GM12878 (cell line): ENCODE measurements around the gene IQCH.

Experiments
- ATF7 ChIP-seq: fragments of 450-650 bp; IDR thresholded peaks from 2 replicates; pipeline ENCODE4 v1.6.1; 2016; ENCODE audit warnings: low read depth, mild to moderate bottlenecking
- CHD4 ChIP-seq: fragments of 200-600 bp; sonication (generic); IDR thresholded peaks from 2 replicates; pipeline ENCODE4 v1.6.1; 2016; ENCODE audit warnings: mild to moderate bottlenecking
- FOXK2 ChIP-seq: fragments of 450-650 bp; IDR thresholded peaks from 2 replicates; pipeline ENCODE4 v1.6.1; 2017; ENCODE audit warnings: mild to moderate bottlenecking, moderate library complexity
- NR2C2 ChIP-seq: IDR thresholded peaks from 2 replicates; pipeline ENCODE4 v1.6.1; 2011; ENCODE audit warnings: borderline replicate concordance, low read depth; ENCODE audit not compliant: control insufficient read depth, insufficient read length
- RAD21 ChIP-seq: IDR thresholded peaks from 2 replicates; pipeline ENCODE4 v1.6.1; 2011; ENCODE audit warnings: mild to moderate bottlenecking, low read depth, low read length, moderate library complexity; ENCODE audit not compliant: insufficient read depth
- SP1 ChIP-seq: IDR thresholded peaks from one replicate; pipeline ENCODE4 v1.6.1; 2011; ENCODE audit warnings: low read depth, low read length
- TF ChIP-seq, protein P1 (sequence below), 3 experiments: IDR thresholded peaks in 2 of 3; conservative IDR thresholded peaks in 1 of 3; 2 replicates each; pipeline ENCODE4 v1.5.1; 2011; ENCODE audit warnings: low read depth in 3 of 3, low read length in 3 of 3, mild to moderate bottlenecking in 3 of 3, control low read depth in 2 of 3, moderate library complexity in 2 of 3, inconsistent platforms in 1 of 3, mixed read lengths in 1 of 3; ENCODE audit not compliant: control insufficient read depth in 2 of 3, insufficient read depth in 1 of 3; ENCODE audit errors: extremely low read depth in 1 of 3

- TF ChIP-seq ATF7: no peak
- no peak for TF ChIP-seq RAD21
- no peak for TF ChIP-seq FOXK2
- no peak for TF ChIP-seq NR2C2
- TF ChIP-seq, protein P1, sequence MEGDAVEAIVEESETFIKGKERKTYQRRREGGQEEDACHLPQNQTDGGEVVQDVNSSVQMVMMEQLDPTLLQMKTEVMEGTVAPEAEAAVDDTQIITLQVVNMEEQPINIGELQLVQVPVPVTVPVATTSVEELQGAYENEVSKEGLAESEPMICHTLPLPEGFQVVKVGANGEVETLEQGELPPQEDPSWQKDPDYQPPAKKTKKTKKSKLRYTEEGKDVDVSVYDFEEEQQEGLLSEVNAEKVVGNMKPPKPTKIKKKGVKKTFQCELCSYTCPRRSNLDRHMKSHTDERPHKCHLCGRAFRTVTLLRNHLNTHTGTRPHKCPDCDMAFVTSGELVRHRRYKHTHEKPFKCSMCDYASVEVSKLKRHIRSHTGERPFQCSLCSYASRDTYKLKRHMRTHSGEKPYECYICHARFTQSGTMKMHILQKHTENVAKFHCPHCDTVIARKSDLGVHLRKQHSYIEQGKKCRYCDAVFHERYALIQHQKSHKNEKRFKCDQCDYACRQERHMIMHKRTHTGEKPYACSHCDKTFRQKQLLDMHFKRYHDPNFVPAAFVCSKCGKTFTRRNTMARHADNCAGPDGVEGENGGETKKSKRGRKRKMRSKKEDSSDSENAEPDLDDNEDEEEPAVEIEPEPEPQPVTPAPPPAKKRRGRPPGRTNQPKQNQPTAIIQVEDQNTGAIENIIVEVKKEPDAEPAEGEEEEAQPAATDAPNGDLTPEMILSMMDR (IDR thresholded peaks at IDR 0.05 in 2 of 3, conservative IDR thresholded peaks at IDR 0.05 in 1 of 3; ENCODE audit: control insufficient read depth in 2 of 3, extremely low read depth in 1 of 3, insufficient read depth in 1 of 3, low read depth in 3 of 3, low read length in 3 of 3): no peak
- no peak for TF ChIP-seq SP1
- no peak for TF ChIP-seq CHD4
Observed at GRCh38 chr15:67248011-67248505, 6.5 kb upstream of the IQCH start.
